ENCODE results near the gene SIAH2.

Gene SIAH2

GRCh38 chr3:150793641-150794040 lies 30.7 kb upstream of the SIAH2 start:
- Histone ChIP-seq H3K9me3 (ENCODE audit: control insufficient read depth, low read length) (no peaks in the 10 kb centered on the region), H3K27ac (ENCODE audit: low read depth, low read length, severe bottlenecking) (no peak overlapping the region), H3K4me3 (ENCODE audit: extremely low read depth, insufficient read depth, low read length, poor library complexity, severe bottlenecking) (no peak overlapping the region), H3K36me3 (ENCODE audit: control insufficient read depth, insufficient read depth, low read length) (no peaks in the 10 kb centered on the region), H3K4me1 (ENCODE audit: control insufficient read depth, insufficient read depth, low read length, poor library complexity, severe bottlenecking) (no peaks in the 10 kb centered on the region)
- WGBS, 2 experiments (ENCODE audit: insufficient coverage in 2 of 2), result 80 to 89% methylated on average over 1 to 2 of the region's 4 CpGs

GRCh38 chr3:150790629-150791028 lies 27.7 kb upstream of the SIAH2 start:
- H3K4me1 ChIP-seq (ENCODE audit: control insufficient read depth, insufficient read depth, low read length, poor library complexity, severe bottlenecking), result no peaks in the 10 kb centered on the region
- no peaks in the 10 kb centered on the region for H3K36me3 ChIP-seq (ENCODE audit: control insufficient read depth, insufficient read depth, low read length)
- H3K27ac ChIP-seq (ENCODE audit: low read depth, low read length, severe bottlenecking), result no peak overlapping the region
- no peak overlapping the region for H3K4me3 ChIP-seq (ENCODE audit: extremely low read depth, insufficient read depth, low read length, poor library complexity, severe bottlenecking)
- no peaks in the 10 kb centered on the region for H3K9me3 ChIP-seq (ENCODE audit: control insufficient read depth, low read length)

- WGBS, 2 experiments (ENCODE audit: insufficient coverage in 2 of 2), result 87 to 100% methylated on average over 4 of the region's 4 CpGs
- H3K4me3 ChIP-seq (ENCODE audit: extremely low read depth, insufficient read depth, low read length, poor library complexity, severe bottlenecking), result no peak overlapping the region
- H3K27ac ChIP-seq (ENCODE audit: low read depth, low read length, severe bottlenecking), result no peak overlapping the region
- no peaks in the 10 kb centered on the region for H3K9me3 ChIP-seq (ENCODE audit: control insufficient read depth, low read length)
- no peaks in the 10 kb centered on the region for H3K36me3 ChIP-seq (ENCODE audit: control insufficient read depth, insufficient read depth, low read length)
- H3K4me1 ChIP-seq (ENCODE audit: control insufficient read depth, insufficient read depth, low read length, poor library complexity, severe bottlenecking), result no peaks in the 10 kb centered on the region
Measured at GRCh38 chr3:150789451-150789850, 26.5 kb upstream of the SIAH2 start.

- no peaks in the 10 kb centered on the region for H3K9me3 ChIP-seq (ENCODE audit: control insufficient read depth, low read length)
- no peak overlapping the region for H3K4me3 ChIP-seq (ENCODE audit: extremely low read depth, insufficient read depth, low read length, poor library complexity, severe bottlenecking)
- H3K4me1 ChIP-seq (ENCODE audit: control insufficient read depth, insufficient read depth, low read length, poor library complexity, severe bottlenecking), result no peaks in the 10 kb centered on the region
- WGBS, 2 experiments (ENCODE audit: insufficient coverage in 2 of 2), result 2 to 6% methylated on average over 8 to 10 of the region's 10 CpGs
- no peak overlapping the region for H3K27ac ChIP-seq (ENCODE audit: low read depth, low read length, severe bottlenecking)
- H3K36me3 ChIP-seq (ENCODE audit: control insufficient read depth, insufficient read depth, low read length), result no peaks in the 10 kb centered on the region
Measured at GRCh38 chr3:150787741-150788370, 24.9 kb upstream of the SIAH2 start.

GRCh38 chr3:150786791-150787190 lies 23.8 kb upstream of the SIAH2 start:
- no peaks in the 10 kb centered on the region for H3K36me3 ChIP-seq (ENCODE audit: control insufficient read depth, insufficient read depth, low read length)
- H3K27ac ChIP-seq (ENCODE audit: low read depth, low read length, severe bottlenecking), result no peak overlapping the region
- no peak overlapping the region for H3K4me3 ChIP-seq (ENCODE audit: extremely low read depth, insufficient read depth, low read length, poor library complexity, severe bottlenecking)
- no peaks in the 10 kb centered on the region for H3K4me1 ChIP-seq (ENCODE audit: control insufficient read depth, insufficient read depth, low read length, poor library complexity, severe bottlenecking)
- H3K9me3 ChIP-seq (ENCODE audit: control insufficient read depth, low read length), result no peaks in the 10 kb centered on the region

GRCh38 chr3:150784747-150785125 lies 21.8 kb upstream of the SIAH2 start:
- Histone ChIP-seq H3K4me3 (ENCODE audit: extremely low read depth, insufficient read depth, low read length, poor library complexity, severe bottlenecking) (no peak overlapping the region), H3K36me3 (ENCODE audit: control insufficient read depth, insufficient read depth, low read length) (no peaks in the 10 kb centered on the region), H3K4me1 (ENCODE audit: control insufficient read depth, insufficient read depth, low read length, poor library complexity, severe bottlenecking) (no peaks in the 10 kb centered on the region), H3K9me3 (ENCODE audit: control insufficient read depth, low read length) (no peaks in the 10 kb centered on the region), H3K27ac (ENCODE audit: low read depth, low read length, severe bottlenecking) (no peak overlapping the region)

GRCh38 chr3:150783920-150784746 lies 21.2 kb upstream of the SIAH2 start:
- H3K4me3 ChIP-seq (ENCODE audit: extremely low read depth, insufficient read depth, low read length, poor library complexity, severe bottlenecking), result no peak overlapping the region
- no peak overlapping the region for H3K27ac ChIP-seq (ENCODE audit: low read depth, low read length, severe bottlenecking)
- H3K9me3 ChIP-seq (ENCODE audit: control insufficient read depth, low read length), result no peaks in the 10 kb centered on the region
- WGBS, 2 experiments (ENCODE audit: insufficient coverage in 2 of 2), result 88 to 89% methylated on average over 2 to 3 of the region's 5 CpGs
- H3K4me1 ChIP-seq (ENCODE audit: control insufficient read depth, insufficient read depth, low read length, poor library complexity, severe bottlenecking), result no peaks in the 10 kb centered on the region
- no peaks in the 10 kb centered on the region for H3K36me3 ChIP-seq (ENCODE audit: control insufficient read depth, insufficient read depth, low read length)

GRCh38 chr3:150783316-150783715 lies 20.3 kb upstream of the SIAH2 start:
- Histone ChIP-seq H3K4me3 (ENCODE audit: extremely low read depth, insufficient read depth, low read length, poor library complexity, severe bottlenecking) (no peak overlapping the region), H3K27ac (ENCODE audit: low read depth, low read length, severe bottlenecking) (no peak overlapping the region), H3K4me1 (ENCODE audit: control insufficient read depth, insufficient read depth, low read length, poor library complexity, severe bottlenecking) (no peaks in the 10 kb centered on the region), H3K36me3 (ENCODE audit: control insufficient read depth, insufficient read depth, low read length) (no peaks in the 10 kb centered on the region), H3K9me3 (ENCODE audit: control insufficient read depth, low read length) (no peaks in the 10 kb centered on the region)
- WGBS, 2 experiments (ENCODE audit: insufficient coverage in 2 of 2), result 86 to 100% methylated on average over 1 of the region's 1 CpG

- Histone ChIP-seq H3K4me1 (ENCODE audit: control insufficient read depth, insufficient read depth, low read length, poor library complexity, severe bottlenecking) (no peaks in the 10 kb centered on the region), H3K9me3 (ENCODE audit: control insufficient read depth, low read length) (no peaks in the 10 kb centered on the region), H3K27ac (ENCODE audit: low read depth, low read length, severe bottlenecking) (no peak overlapping the region), H3K4me3 (ENCODE audit: extremely low read depth, insufficient read depth, low read length, poor library complexity, severe bottlenecking) (no peak overlapping the region), H3K36me3 (ENCODE audit: control insufficient read depth, insufficient read depth, low read length) (no peaks in the 10 kb centered on the region)
- WGBS, 2 experiments (ENCODE audit: insufficient coverage in 2 of 2), result 91 to 93% methylated on average over 22 of the region's 22 CpGs
Measured at GRCh38 chr3:150779402-150779858, 16.5 kb upstream of the SIAH2 start.

GRCh38 chr3:150778793-150779401 lies 15.9 kb upstream of the SIAH2 start:
- H3K4me1 ChIP-seq (ENCODE audit: control insufficient read depth, insufficient read depth, low read length, poor library complexity, severe bottlenecking), result no peaks in the 10 kb centered on the region
- H3K27ac ChIP-seq (ENCODE audit: low read depth, low read length, severe bottlenecking), result no peak overlapping the region
- H3K9me3 ChIP-seq (ENCODE audit: control insufficient read depth, low read length), result no peaks in the 10 kb centered on the region
- WGBS, 2 experiments (ENCODE audit: insufficient coverage in 2 of 2), result 95 to 97% methylated on average over 40 of the region's 42 CpGs
- no peaks in the 10 kb centered on the region for H3K36me3 ChIP-seq (ENCODE audit: control insufficient read depth, insufficient read depth, low read length)
- no peak overlapping the region for H3K4me3 ChIP-seq (ENCODE audit: extremely low read depth, insufficient read depth, low read length, poor library complexity, severe bottlenecking)

- Histone ChIP-seq H3K4me3 (ENCODE audit: extremely low read depth, insufficient read depth, low read length, poor library complexity, severe bottlenecking) (no peak overlapping the region), H3K27ac (ENCODE audit: low read depth, low read length, severe bottlenecking) (no peak overlapping the region), H3K4me1 (ENCODE audit: control insufficient read depth, insufficient read depth, low read length, poor library complexity, severe bottlenecking) (no peaks in the 10 kb centered on the region), H3K9me3 (ENCODE audit: control insufficient read depth, low read length) (no peaks in the 10 kb centered on the region), H3K36me3 (ENCODE audit: control insufficient read depth, insufficient read depth, low read length) (no peaks in the 10 kb centered on the region)
- WGBS, 2 experiments (ENCODE audit: insufficient coverage in 2 of 2), result 97 to 98% methylated on average over 5 to 7 of the region's 7 CpGs
Measured at GRCh38 chr3:150775001-150775599, 12.1 kb upstream of the SIAH2 start.

Measured in mesodermal cell (in vitro differentiated cells).